ENCODE results near the gene KLF18. TPM values are rescaled to one million over a fixed set of nuclear protein-coding genes. Genes with fewer than 3 reads are reported as not detected.

Gene KLF18
- total and polyA plus RNA-seq, 2 donors (not counting 1 experiment from before 2014, with no cell fraction given) = not detected

GRCh38 chr1:44151332-44151731 is 9.9 kb upstream of the KLF18 start:
- H3K4me1 Mint-ChIP-seq = no peaks in the 10 kb centered on the region
- Histone ChIP-seq H4K20me1 (ENCODE audit: control insufficient read depth, insufficient read depth, low read length, poor library complexity, severe bottlenecking) (no peaks in the 10 kb centered on the region), H3K9ac (ENCODE audit: low read length) (no peak overlapping the region), H3K4me1 (ENCODE audit: control insufficient read depth in 2 of 2, insufficient read depth in 2 of 2, low read length in 2 of 2) (no peaks in the 10 kb centered on the region), H3K27ac (ENCODE audit: low read length in 2 of 2) (no peak overlapping the region), H3K4me2 (replicated peaks; ENCODE audit: low read depth, low read length, poor library complexity, severe bottlenecking) (no peak overlapping the region), H3K79me2 (ENCODE audit: control insufficient read depth, insufficient read depth, low read length) (no peaks in the 10 kb centered on the region), H3K4me3 (ENCODE audit: control extremely low read depth in 1 of 5, extremely low read depth in 1 of 5, insufficient read depth in 1 of 5, low read depth in 2 of 5, low read length in 4 of 5) (no peak overlapping the region), H2AFZ (ENCODE audit: insufficient read depth, low read depth, low read length, poor library complexity, severe bottlenecking) (no peak overlapping the region), H3K36me3 (replicated peaks in 1 of 2; ENCODE audit: control extremely low read depth in 1 of 2, control insufficient read depth in 1 of 2, extremely low read depth in 1 of 2, insufficient read depth in 2 of 2, low read length in 1 of 2) (no peaks in the 10 kb centered on the region), H3K9me3 (ENCODE audit: control extremely low read depth in 1 of 3, control insufficient read depth in 2 of 3, insufficient read depth in 1 of 3, low read length in 2 of 3) (peaks cover 0 to 8% (median 0%) of the 10 kb centered on the region in 3 donors), H3K27me3 (replicated peaks in 1 of 4; ENCODE audit: control extremely low read depth in 1 of 4, control insufficient read depth in 3 of 4, insufficient read depth in 4 of 4, low read length in 3 of 4) (no peaks in the 10 kb centered on the region)
- peaks cover 23% of the 10 kb centered on the region for H3K27me3 Mint-ChIP-seq
- H3K4me3 Mint-ChIP-seq = no peak overlapping the region
- CTCF ChIA-PET = no interaction called here
- no peak overlapping the region for H3K27ac Mint-ChIP-seq
- H3K9me3 Mint-ChIP-seq (ENCODE audit: insufficient read depth) = no peaks in the 10 kb centered on the region
- POLR2A ChIA-PET = no interaction called here
- no CpG with 5 or more reads among the region's 6 CpGs for WGBS (ENCODE audit: insufficient coverage)
- no peak for ATAC-seq (ENCODE audit: low read depth)
- intact Hi-C loops (cut with micrococcal nuclease) = no loop called here
- no peak for TF ChIP-seq EZH2 (IDR thresholded peaks at IDR 0.05; ENCODE audit: borderline replicate concordance, insufficient read depth, low read depth, low read length, poor library complexity, severe bottlenecking)
- TF ChIP-seq CTCF (IDR thresholded peaks at IDR 0.05) = no peak
- no peak for DNase-seq

GRCh38 chr1:44147582-44147981 is 6.2 kb upstream of the KLF18 start:
- no peak for ATAC-seq (ENCODE audit: low read depth)
- H3K4me3 Mint-ChIP-seq = no peak overlapping the region
- 100% methylated on average over 1 of the region's 3 CpGs for WGBS (ENCODE audit: insufficient coverage)
- no peaks in the 10 kb centered on the region for H3K4me1 ChIP-seq (ENCODE audit: control insufficient read depth in 2 of 2, insufficient read depth in 2 of 2, low read length in 2 of 2)
- peaks cover 3 to 27% (median 22%) of the 10 kb centered on the region in 3 donors for H3K9me3 ChIP-seq (ENCODE audit: control extremely low read depth in 1 of 3, control insufficient read depth in 2 of 3, insufficient read depth in 1 of 3, low read length in 2 of 3)
- no peaks in the 10 kb centered on the region for H3K36me3 ChIP-seq (replicated peaks in 1 of 2; ENCODE audit: control extremely low read depth in 1 of 2, control insufficient read depth in 1 of 2, extremely low read depth in 1 of 2, insufficient read depth in 2 of 2, low read length in 1 of 2)
- no peak overlapping the region for H3K27ac Mint-ChIP-seq
- no peak for TF ChIP-seq EZH2 (IDR thresholded peaks at IDR 0.05; ENCODE audit: borderline replicate concordance, insufficient read depth, low read depth, low read length, poor library complexity, severe bottlenecking)
- TF ChIP-seq CTCF (IDR thresholded peaks at IDR 0.05) = no peak
- H3K27me3 Mint-ChIP-seq = peaks cover 17% of the 10 kb centered on the region
- DNase-seq = no peak
- H3K27ac ChIP-seq (ENCODE audit: low read length in 2 of 2) = no peak overlapping the region
- no peaks in the 10 kb centered on the region for H3K27me3 ChIP-seq (replicated peaks in 1 of 4; ENCODE audit: control extremely low read depth in 1 of 4, control insufficient read depth in 3 of 4, insufficient read depth in 4 of 4, low read length in 3 of 4)
- no peak overlapping the region for H3K9ac ChIP-seq (ENCODE audit: low read length)
- H3K79me2 ChIP-seq (ENCODE audit: control insufficient read depth, insufficient read depth, low read length) = no peaks in the 10 kb centered on the region
- peaks cover 9% of the 10 kb centered on the region for H3K9me3 Mint-ChIP-seq (ENCODE audit: insufficient read depth)
- ChIA-PET POLR2A (no interaction called here), CTCF (no interaction called here)
- intact Hi-C loops (cut with micrococcal nuclease) = no loop called here
- H3K4me2 ChIP-seq (replicated peaks; ENCODE audit: low read depth, low read length, poor library complexity, severe bottlenecking) = no peak overlapping the region
- no peak overlapping the region for H3K4me3 ChIP-seq (ENCODE audit: control extremely low read depth in 1 of 5, extremely low read depth in 1 of 5, insufficient read depth in 1 of 5, low read depth in 2 of 5, low read length in 4 of 5)
- H4K20me1 ChIP-seq (ENCODE audit: control insufficient read depth, insufficient read depth, low read length, poor library complexity, severe bottlenecking) = no peaks in the 10 kb centered on the region
- H3K4me1 Mint-ChIP-seq = no peaks in the 10 kb centered on the region
- H2AFZ ChIP-seq (ENCODE audit: insufficient read depth, low read depth, low read length, poor library complexity, severe bottlenecking) = no peak overlapping the region
